ENCODE results near the gene STXBP4. TPM values are rescaled to one million over a fixed set of nuclear protein-coding genes. Genes with fewer than 3 reads are reported as not detected.

Gene STXBP4
- total and polyA plus RNA-seq, 2 donors (not counting 3 experiments of a cell fraction or from before 2014, with no cell fraction given) = 1.9 to 12.9 TPM

DNA sequence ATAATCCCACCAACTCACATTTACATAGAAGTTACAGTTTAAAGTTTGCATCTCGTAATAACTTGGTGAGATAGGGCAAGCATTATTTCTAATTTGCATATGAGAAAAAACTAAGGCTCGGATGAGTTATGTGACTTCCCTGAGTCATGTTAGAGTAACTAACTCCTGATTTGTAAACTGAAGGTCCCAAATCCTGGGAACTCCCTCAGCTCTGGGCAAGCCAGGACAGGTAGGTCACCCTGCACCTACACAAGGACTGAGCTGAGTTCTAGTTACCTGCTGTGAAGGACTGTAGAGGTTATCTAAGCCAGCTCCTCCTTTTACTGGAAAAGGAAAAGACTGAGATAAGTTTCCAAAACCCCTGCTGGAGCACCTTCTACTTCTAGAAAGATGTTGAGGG is 204.0 kb downstream of the STXBP4 start:
- Histone ChIP-seq H2AFZ (ENCODE audit: low read depth, low read length) (no peak overlapping the region), H3K4me1 (ENCODE audit: control insufficient read depth, extremely low read depth, insufficient read depth, low read length) (peaks cover 10% of the 10 kb centered on the region), H3K36me3 (ENCODE audit: control insufficient read depth in 2 of 2, extremely low read depth in 1 of 2, insufficient read depth in 2 of 2, low read length in 2 of 2) (no peaks in the 10 kb centered on the region), H3K4me2 (ENCODE audit: insufficient read depth, low read length) (no peak overlapping the region), H3K9me1 (replicated peaks; ENCODE audit: control insufficient read depth, extremely low read depth, insufficient read depth, low read length) (no peaks in the 10 kb centered on the region), H4K20me1 (replicated peaks; ENCODE audit: control insufficient read depth, extremely low read depth, insufficient read depth, low read length) (no peaks in the 10 kb centered on the region), H3K27ac (ENCODE audit: insufficient read depth, low read depth, low read length) (no peak overlapping the region), H3K9me3 (replicated peaks; ENCODE audit: control insufficient read depth, insufficient read depth, low read length) (no peaks in the 10 kb centered on the region), H3K27me3 (ENCODE audit: control insufficient read depth in 2 of 2, insufficient read depth in 2 of 2, low read length in 2 of 2) (no peaks in the 10 kb centered on the region), H3K9ac (replicated peaks; ENCODE audit: extremely low read depth, insufficient read depth, low read length) (no peak overlapping the region), H3K79me2 (ENCODE audit: control insufficient read depth, insufficient read depth, low read length) (no peaks in the 10 kb centered on the region), H3K4me3 (replicated peaks in 1 of 3; ENCODE audit: insufficient read depth in 1 of 3, low read depth in 1 of 3, low read length in 3 of 3) (no peak overlapping the region)
- CTCF ChIA-PET = no interaction called here
- POLR2A ChIA-PET = no interaction called here
- FAIRE-seq (no peak), DNase-seq (ENCODE audit: low read depth, low spot score) (no peak)
- intact Hi-C loops (cut with micrococcal nuclease) = no loop called here
- dilution Hi-C loops (cut with MboI; ENCODE audit: extremely low pct_ligation_motif_present, low sequenced_read_pairs) = no loop called here
- BruUV-seq (replicated peaks) = no TSS peak
- TF ChIP-seq POLR2AphosphoS5 (IDR thresholded peaks at IDR 0.05; ENCODE audit: insufficient read depth, low read depth, low read length) = no peak
- no peak for TF ChIP-seq EZH2 (IDR thresholded peaks at IDR 0.05; ENCODE audit: borderline replicate concordance, low read depth, low read length, severe bottlenecking)
- no peak for TF ChIP-seq JUN (IDR thresholded peaks at IDR 0.05; ENCODE audit: borderline replicate concordance, insufficient read depth, insufficient read length, low read depth)
- no peak for TF ChIP-seq POLR2A (IDR thresholded peaks at IDR 0.05; ENCODE audit: low read depth, low read length)
- TF ChIP-seq, protein P1, sequence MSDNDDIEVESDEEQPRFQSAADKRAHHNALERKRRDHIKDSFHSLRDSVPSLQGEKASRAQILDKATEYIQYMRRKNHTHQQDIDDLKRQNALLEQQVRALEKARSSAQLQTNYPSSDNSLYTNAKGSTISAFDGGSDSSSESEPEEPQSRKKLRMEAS (IDR thresholded peaks at IDR 0.05; ENCODE audit: insufficient read depth, insufficient read length) = no peak
- TF ChIP-seq, protein P2, sequence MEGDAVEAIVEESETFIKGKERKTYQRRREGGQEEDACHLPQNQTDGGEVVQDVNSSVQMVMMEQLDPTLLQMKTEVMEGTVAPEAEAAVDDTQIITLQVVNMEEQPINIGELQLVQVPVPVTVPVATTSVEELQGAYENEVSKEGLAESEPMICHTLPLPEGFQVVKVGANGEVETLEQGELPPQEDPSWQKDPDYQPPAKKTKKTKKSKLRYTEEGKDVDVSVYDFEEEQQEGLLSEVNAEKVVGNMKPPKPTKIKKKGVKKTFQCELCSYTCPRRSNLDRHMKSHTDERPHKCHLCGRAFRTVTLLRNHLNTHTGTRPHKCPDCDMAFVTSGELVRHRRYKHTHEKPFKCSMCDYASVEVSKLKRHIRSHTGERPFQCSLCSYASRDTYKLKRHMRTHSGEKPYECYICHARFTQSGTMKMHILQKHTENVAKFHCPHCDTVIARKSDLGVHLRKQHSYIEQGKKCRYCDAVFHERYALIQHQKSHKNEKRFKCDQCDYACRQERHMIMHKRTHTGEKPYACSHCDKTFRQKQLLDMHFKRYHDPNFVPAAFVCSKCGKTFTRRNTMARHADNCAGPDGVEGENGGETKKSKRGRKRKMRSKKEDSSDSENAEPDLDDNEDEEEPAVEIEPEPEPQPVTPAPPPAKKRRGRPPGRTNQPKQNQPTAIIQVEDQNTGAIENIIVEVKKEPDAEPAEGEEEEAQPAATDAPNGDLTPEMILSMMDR (IDR thresholded peaks at IDR 0.05; ENCODE audit: extremely low read depth in 1 of 2, insufficient read depth in 1 of 2, low read depth in 1 of 2, low read length in 2 of 2) = no peak
- no peak for TF ChIP-seq GATA2 (IDR thresholded peaks at IDR 0.05; ENCODE audit: insufficient read depth, insufficient read length, low read depth, low read length)
- no peak for TF ChIP-seq FOS (IDR thresholded peaks at IDR 0.05; ENCODE audit: borderline replicate concordance, insufficient read depth, low read length)
- TF ChIP-seq MYC (IDR thresholded peaks at IDR 0.05; ENCODE audit: low read depth, low read length) = no peak
